B cell (primary cell): Measurements from ENCODE around the gene LIMCH1.

Experiments
- CTCF ChIP-seq: fragments of 200-600 bp; IDR thresholded peaks from one replicate; pipeline ENCODE4 v1.8.0; 2022; ENCODE audit warnings: antibody characterized with exemption, mild to moderate bottlenecking
- EZH2 ChIP-seq: IDR thresholded peaks from 2 replicates; pipeline ENCODE4 v1.6.1; 2012; ENCODE audit warnings: borderline replicate concordance, low read depth, mild to moderate bottlenecking, moderate library complexity, low read length; ENCODE audit not compliant: insufficient read depth, poor library complexity, severe bottlenecking

GRCh38 chr4:41713768-41714167, 175.8 kb downstream of the LIMCH1 start:
- TF ChIP-seq CTCF (no peak), EZH2 (no peak)
